A673 (cell line): ENCODE measurements around the gene KIAA0232. TPM values are rescaled to one million over a fixed set of nuclear protein-coding genes. Genes with fewer than 3 reads are reported as not detected.

ENCODE experiments used
- BruUV-seq: library from RNA; stranded (reverse); fragments of 400-500 nt; replicated peaks from 2 replicates; lab custom pipeline; 2021; lab: Mats Ljungman, UMichigan
- CTCF ChIA-PET: fragments of 300-600 bp; sonication (Branson Sonifier 250); formaldehyde crosslinking; loops from one replicate; lab custom pipeline; 2022; ENCODE audit warnings: antibody characterized with exemption; lab: Charles Lee
- POLR2A ChIA-PET: fragments of 300-600 bp; sonication (Branson Sonifier 250); formaldehyde crosslinking; loops from one replicate; lab custom pipeline; 2022; ENCODE audit warnings: antibody characterized with exemption; ENCODE audit not compliant: low non-redundant PET; lab: Charles Lee
- DNase-seq: peaks from one replicate; pipeline ENCODE4 v3.0.0-alpha.2; 2015; ENCODE audit warnings: low spot score
- H3K27ac ChIP-seq: fragments of 200-600 bp; sonication (generic); 2 replicates; pipeline ENCODE4 v1.5.1; 2016; ENCODE audit warnings: mixed run types, low read depth, mild to moderate bottlenecking, mixed read lengths, antibody characterized with exemption, low read length; ENCODE audit not compliant: poor library complexity, severe bottlenecking
- H3K27me3 ChIP-seq: fragments of 200-600 bp; sonication (generic); replicated peaks from 2 replicates; pipeline ENCODE4 v1.6.1; 2017; ENCODE audit warnings: mixed run types, low read depth, mild to moderate bottlenecking, mixed read lengths, antibody characterized with exemption, low read length; ENCODE audit not compliant: insufficient read depth, poor library complexity
- H3K36me3 ChIP-seq: fragments of 200-600 bp; sonication (generic); 2 replicates; pipeline ENCODE4 v1.6.1; 2016; ENCODE audit warnings: mixed run types, mild to moderate bottlenecking, mixed read lengths, antibody characterized with exemption, low read length; ENCODE audit not compliant: insufficient read depth, poor library complexity, severe bottlenecking
- H3K4me1 ChIP-seq: fragments of 200-600 bp; sonication (generic); 2 replicates; pipeline ENCODE4 v1.6.1; 2017; ENCODE audit warnings: mixed run types, mild to moderate bottlenecking, mixed read lengths, antibody characterized with exemption, low read length; ENCODE audit not compliant: insufficient read depth, poor library complexity, severe bottlenecking
- H3K4me3 ChIP-seq: fragments of 200-600 bp; sonication (generic); 2 replicates; pipeline ENCODE4 v1.5.1; 2016; ENCODE audit warnings: low read depth, mixed run types, mild to moderate bottlenecking, mixed read lengths, low read length; ENCODE audit not compliant: poor library complexity, severe bottlenecking
- H3K9me3 ChIP-seq: fragments of 200-600 bp; sonication (generic); 2 replicates; pipeline ENCODE4 v1.6.1; 2016; ENCODE audit warnings: mixed run types, low read depth, mild to moderate bottlenecking, mixed read lengths, antibody characterized with exemption, low read length; ENCODE audit not compliant: poor library complexity, severe bottlenecking
- CTCF ChIP-seq: fragments of 300-800, 200-600 bp; sonication (generic); conservative IDR thresholded peaks from 2 replicates; pipeline ENCODE4 v1.5.1; 2017; ENCODE audit warnings: low read depth, mild to moderate bottlenecking, antibody characterized with exemption, low read length, moderate library complexity, mixed read lengths
- EZH2 ChIP-seq: fragments of 200-600 bp; sonication (generic); IDR thresholded peaks from 2 replicates; pipeline ENCODE4 v1.6.1; 2017; ENCODE audit warnings: borderline replicate concordance, low read depth, mild to moderate bottlenecking, mixed read lengths, antibody characterized with exemption, low read length; ENCODE audit not compliant: poor library complexity, severe bottlenecking
- intact Hi-C: fragments of 100-400 bp; cut with micrococcal nuclease; formaldehyde crosslinking; loops from one replicate; pipeline ENCODE4 v1.10.0; 2022; ENCODE audit not compliant: unreplicated experiment
- total RNA-seq: library from RNA; stranded (reverse); gene quantifications from 2 replicates; pipeline ENCODE4 v1.2.3, GENCODE V29; 2021

KIAA0232 gene
- total RNA-seq, 1 experiment from 2014 or later: 30.2 TPM

GRCh38 chr4:6885953-6886557 lies 103.5 kb downstream of the KIAA0232 start:
- BruUV-seq: no TSS peak
- Histone ChIP-seq H3K36me3 (peaks cover 24% of the 10 kb centered on the region), H3K27me3 (no peaks in the 10 kb centered on the region), H3K27ac (peak overlapping the region; percentile 61), H3K4me1 (peaks cover 3% of the 10 kb centered on the region), H3K9me3 (peaks cover 4% of the 10 kb centered on the region), H3K4me3 (no peak overlapping the region)
- CTCF ChIA-PET: interaction anchor here (0.5 to 1.4 kb wide), 5 partner anchors 10 to 197 kb away, joined by 3 to 7 read pairs (median 4); partner anchors contain the start of gene TBC1D14
- intact Hi-C loops: no loop called here
- POLR2A ChIA-PET: no interaction called here
- no peak for TF ChIP-seq EZH2
- TF ChIP-seq CTCF: peak; percentile 60
- peak; percentile 75 for DNase-seq

GRCh38 chr4:6886886-6887285 lies 104.4 kb downstream of the KIAA0232 start:
- DNase-seq: no peak
- POLR2A ChIA-PET: no interaction called here
- Histone ChIP-seq H3K36me3 (peaks cover 15% of the 10 kb centered on the region), H3K27ac (no peak overlapping the region), H3K9me3 (peaks cover 4% of the 10 kb centered on the region), H3K4me3 (no peak overlapping the region), H3K27me3 (no peaks in the 10 kb centered on the region), H3K4me1 (peaks cover 3% of the 10 kb centered on the region)
- TF ChIP-seq EZH2 (no peak), CTCF (no peak)
- no TSS peak for BruUV-seq
- intact Hi-C loops: no loop called here
- CTCF ChIA-PET: interaction anchor here (1.0 to 1.4 kb wide), 4 partner anchors 10 to 166 kb away, joined by 3 to 7 read pairs (median 4); partner anchors contain the start of gene TBC1D14

DNA sequence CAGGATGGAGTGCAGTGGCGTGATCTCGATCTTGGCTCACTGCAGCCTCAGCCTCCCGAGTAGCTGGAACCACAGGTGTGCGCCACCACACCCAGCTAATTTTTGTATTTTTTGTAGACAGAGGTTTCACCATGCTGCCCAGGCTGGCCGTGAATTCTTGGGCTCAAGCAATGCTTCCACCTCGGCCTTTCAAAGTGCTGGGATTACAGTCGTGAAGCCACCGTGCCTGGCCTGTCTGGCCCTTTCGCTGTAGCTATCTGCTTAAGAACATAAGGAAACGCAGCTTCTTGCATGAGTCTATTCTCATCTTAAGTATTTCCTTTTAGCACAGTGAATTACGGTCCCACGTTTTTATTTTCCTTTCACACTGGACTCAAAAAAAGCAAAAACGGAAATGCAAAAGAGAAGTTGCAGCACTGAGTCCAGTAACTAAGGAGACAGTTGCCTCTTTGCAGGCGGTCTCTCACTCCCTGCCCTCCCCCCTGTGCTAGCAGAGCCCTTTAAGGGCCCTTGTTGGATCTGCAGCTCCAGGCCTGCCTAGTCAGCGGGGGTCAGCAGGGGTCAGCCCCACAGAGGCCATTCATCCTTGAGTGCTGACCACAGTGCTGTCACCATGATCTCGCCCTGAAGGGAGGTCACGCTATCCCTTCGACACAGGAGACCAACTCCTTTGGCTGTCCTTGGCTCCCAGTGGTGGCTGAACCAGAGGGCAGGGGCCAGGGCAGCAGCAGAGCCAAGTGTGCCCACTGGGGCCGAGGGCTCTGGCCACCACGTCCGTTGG lies 105.3 kb downstream of the KIAA0232 start:
- peaks cover 8% of the 10 kb centered on the region for H3K36me3 ChIP-seq
- POLR2A ChIA-PET: no interaction called here
- TF ChIP-seq EZH2 (no peak), CTCF (no peak)
- DNase-seq: no peak
- no peak overlapping the region for H3K4me3 ChIP-seq
- H3K4me1 ChIP-seq: peaks cover 3% of the 10 kb centered on the region
- CTCF ChIA-PET: no interaction called here
- H3K9me3 ChIP-seq: peaks cover 4% of the 10 kb centered on the region
- H3K27me3 ChIP-seq: no peaks in the 10 kb centered on the region
- intact Hi-C loops: no loop called here
- BruUV-seq: no TSS peak
- no peak overlapping the region for H3K27ac ChIP-seq
